Measurements from ENCODE around the gene SERGEF.

SERGEF gene

GRCh38 chr11:17951685-17952388 is 61.0 kb downstream of the SERGEF start:
- no peak for DNase-seq (ENCODE audit: low spot score)

GRCh38 chr11:17950644-17951043 is 62.2 kb downstream of the SERGEF start:
- DNase-seq (ENCODE audit: low spot score): no peak

GRCh38 chr11:17948296-17948695 is 64.6 kb downstream of the SERGEF start:
- DNase-seq (ENCODE audit: low spot score): no peak

GRCh38 chr11:17939542-17939941 is 73.3 kb downstream of the SERGEF start:
- DNase-seq (ENCODE audit: low spot score): no peak

- no peak for DNase-seq (ENCODE audit: low spot score)
Measured at GRCh38 chr11:17936790-17937189, 76.1 kb downstream of the SERGEF start.

DNA sequence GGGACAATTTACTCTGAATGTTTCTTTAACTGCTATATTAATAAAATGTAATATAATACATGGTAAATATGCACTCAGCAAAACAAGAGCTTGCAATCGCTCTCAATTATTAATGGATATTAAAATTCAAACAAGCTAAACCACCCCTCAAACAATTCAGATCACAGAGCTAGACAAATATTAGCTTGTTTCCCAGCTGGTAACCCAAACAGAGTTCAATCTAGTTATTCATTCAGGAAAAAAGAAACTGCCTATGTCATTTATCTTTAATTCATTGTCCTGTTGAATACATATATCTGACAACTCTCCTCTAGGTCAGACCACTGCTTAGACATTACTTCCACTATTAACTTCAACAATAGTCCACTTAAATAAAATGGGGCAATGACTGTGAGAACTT is 78.7 kb downstream of the SERGEF start:
- DNase-seq (ENCODE audit: low spot score): no peak

DNA sequence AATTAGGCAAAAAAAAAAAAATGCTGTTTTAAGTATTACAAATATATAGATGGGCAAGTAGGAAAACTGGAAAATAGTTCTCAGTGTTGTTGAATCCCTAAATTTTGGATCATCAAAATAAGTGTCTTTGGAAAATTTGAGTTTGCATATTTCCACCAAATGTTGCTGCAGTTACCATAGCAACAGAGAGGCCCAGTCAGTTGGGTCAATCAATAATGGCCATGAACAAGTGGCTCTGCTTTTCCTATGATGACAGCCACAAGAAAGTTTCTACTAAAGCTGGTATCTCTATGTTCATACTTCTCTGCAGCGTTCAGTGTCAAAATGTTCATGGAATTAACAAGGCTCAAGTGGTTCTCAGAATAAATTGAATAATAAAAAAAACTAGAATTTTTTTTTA is 79.1 kb downstream of the SERGEF start:
- no peak for DNase-seq (ENCODE audit: low spot score)

- no peak for DNase-seq (ENCODE audit: low spot score)
Measured at GRCh38 chr11:17932472-17932871, 80.4 kb downstream of the SERGEF start.

GRCh38 chr11:17931595-17931994 is 81.3 kb downstream of the SERGEF start:
- DNase-seq (ENCODE audit: low spot score): no peak

- DNase-seq (ENCODE audit: low spot score): no peak
Measured at GRCh38 chr11:17930544-17931125, 82.2 kb downstream of the SERGEF start.

DNA sequence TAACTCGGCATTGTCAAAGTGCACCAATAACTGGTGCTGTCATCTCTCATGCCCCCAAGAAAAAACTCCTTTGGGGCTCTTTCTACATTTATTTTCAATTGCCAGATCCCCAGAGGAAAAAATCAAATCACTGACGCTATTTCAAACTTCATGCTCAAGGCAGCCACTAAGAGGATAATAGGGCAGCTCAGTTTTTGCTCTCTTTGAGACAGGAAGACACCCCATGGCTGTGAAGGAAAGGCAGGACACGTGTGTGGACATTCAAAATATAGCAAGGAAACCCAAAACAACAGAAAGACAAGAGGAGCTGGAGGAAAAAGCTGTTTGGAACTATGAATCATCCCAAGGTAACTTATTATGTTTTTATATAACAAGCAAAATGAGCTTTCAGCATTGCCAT is 83.7 kb downstream of the SERGEF start:
- DNase-seq (ENCODE audit: low spot score): no peak

GRCh38 chr11:17927681-17928343 is 85.0 kb downstream of the SERGEF start:
- no peak for DNase-seq (ENCODE audit: low spot score)

DNA sequence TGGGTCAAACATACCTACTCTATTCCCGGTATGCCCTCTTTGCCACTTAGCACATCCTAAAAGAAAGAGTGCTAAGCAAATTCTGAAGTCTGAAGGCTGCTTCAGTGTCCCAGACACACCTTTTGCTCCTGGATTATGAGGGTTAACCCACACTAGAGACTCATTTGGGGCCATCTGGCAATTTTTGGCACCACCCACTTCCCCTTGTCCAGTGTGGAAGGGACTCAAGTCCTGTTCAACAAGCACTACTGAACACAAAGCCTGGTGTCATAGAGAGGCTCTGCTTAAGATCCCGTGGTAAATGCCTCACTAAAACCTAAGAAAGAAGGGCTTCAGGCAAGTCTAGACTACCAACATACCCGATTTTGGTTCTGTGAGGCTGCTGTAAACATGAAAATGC is 85.8 kb downstream of the SERGEF start:
- no peak for DNase-seq (ENCODE audit: low spot score)

DNA sequence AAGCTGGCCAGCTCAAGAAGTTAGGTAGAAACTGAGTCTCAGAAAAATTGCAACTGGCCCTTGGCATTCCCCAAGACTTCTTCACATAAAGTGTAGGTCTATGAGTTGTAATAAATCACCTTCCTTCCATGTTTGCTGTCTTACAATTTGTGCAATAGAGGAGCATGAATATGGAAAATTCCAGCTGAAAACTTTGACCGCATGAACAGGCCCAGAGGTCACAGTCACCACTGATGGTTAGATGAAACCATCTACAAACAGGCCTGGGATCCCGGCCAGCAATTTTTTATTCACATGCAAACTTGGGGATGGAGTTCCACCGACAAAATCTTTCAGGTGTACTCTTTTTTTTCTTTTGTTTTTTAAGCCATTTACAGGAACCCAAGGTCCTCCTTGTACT is 88.1 kb downstream of the SERGEF start:
- no peak for DNase-seq (ENCODE audit: low spot score)

DNA sequence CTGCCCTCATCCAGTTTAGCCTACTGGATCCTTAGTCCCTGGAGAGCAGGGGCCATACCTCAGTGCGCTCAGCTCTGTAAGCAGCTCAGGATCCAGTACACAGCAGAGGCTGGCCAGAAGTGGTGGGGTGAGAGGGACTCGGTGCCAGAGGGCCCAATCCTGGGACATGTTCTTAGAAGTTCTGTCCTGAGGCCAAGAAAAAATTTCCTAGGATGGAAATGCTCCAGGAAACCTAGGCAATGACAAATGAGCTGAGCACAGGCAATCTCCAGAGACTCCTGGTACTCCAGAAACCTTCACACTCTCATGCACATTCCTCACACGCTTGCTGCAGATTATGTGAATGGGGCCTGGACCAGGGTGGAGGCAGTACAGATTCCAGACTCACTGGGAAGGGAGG is 89.6 kb downstream of the SERGEF start:
- peak; percentile 4 for DNase-seq (ENCODE audit: low spot score)

DNA sequence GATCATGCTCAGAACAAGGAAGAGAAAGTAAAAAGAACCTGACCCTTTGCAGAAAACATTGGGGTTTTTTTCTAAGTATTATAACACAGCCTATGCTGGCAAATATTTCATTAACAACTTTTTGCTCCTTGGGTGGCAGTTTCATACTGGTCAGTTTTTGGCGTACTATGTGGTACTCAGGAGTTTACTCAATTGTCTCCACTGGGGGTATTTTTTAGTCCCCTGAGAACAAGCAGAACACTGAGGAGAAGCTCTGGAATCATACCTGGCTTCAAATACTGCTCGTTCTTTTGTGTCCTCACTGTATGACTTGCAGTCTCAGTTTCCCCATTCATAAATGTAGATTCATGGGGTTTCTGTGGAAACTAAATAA is 90.4 kb downstream of the SERGEF start:
- DNase-seq (ENCODE audit: low spot score): no peak

DNA sequence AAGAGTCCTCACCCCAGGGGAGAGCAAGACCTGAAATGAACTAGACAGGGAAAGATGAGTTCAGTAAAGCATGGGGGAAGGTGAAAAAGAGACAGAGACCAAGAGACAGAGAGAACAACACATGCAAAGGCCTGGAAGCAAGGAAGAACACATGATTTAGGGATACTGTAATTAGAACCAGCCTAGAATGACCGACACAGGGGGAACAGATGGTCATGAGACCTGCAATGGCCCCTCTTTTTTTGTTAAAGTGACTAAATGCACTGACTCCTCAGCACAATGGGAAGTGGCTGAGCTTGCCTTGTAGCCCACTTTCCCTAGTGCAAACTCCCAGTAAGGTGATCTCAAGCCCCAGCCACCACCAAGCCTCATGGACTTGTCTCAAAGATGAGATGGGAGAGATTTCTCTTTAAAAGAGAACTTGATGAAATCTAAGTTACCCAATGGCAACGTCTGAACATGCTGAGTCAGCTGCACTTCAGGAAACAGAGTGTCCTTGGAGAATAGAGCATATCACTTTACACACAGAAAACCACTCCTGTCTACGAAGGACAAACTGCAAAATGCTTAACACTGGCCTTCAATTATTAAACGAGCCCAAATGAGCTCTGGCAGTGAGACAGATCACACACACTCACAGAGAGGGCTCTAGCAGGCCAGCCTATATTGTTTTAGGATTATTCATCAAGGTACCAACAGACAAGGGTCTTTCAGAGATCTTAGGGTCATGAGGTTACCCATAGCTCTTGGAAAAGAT is 91.0 kb downstream of the SERGEF start:
- DNase-seq (ENCODE audit: low spot score): peak; percentile 7

GRCh38 chr11:17918049-17918605 is 94.7 kb downstream of the SERGEF start:
- DNase-seq (ENCODE audit: low spot score): no peak

DNA sequence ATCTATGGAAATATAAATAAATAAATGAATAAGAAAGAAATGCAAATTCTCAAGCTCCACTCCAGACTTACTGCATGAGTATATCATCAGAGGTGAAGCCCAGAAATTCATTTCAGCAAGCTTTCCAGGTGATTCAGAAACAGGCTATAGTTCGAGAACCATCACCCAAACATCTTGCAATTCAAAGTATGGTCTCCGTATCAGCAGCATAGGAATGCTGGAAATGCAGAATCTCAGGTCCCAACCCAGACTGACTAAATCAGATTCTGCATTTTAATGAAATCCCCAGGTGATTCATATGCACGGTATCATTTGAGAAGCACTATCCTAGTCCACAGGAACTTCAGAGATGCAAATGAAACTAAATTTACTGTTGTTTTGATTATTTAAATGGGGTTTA is 95.3 kb downstream of the SERGEF start:
- DNase-seq (ENCODE audit: low spot score): peak; percentile 50

DNA sequence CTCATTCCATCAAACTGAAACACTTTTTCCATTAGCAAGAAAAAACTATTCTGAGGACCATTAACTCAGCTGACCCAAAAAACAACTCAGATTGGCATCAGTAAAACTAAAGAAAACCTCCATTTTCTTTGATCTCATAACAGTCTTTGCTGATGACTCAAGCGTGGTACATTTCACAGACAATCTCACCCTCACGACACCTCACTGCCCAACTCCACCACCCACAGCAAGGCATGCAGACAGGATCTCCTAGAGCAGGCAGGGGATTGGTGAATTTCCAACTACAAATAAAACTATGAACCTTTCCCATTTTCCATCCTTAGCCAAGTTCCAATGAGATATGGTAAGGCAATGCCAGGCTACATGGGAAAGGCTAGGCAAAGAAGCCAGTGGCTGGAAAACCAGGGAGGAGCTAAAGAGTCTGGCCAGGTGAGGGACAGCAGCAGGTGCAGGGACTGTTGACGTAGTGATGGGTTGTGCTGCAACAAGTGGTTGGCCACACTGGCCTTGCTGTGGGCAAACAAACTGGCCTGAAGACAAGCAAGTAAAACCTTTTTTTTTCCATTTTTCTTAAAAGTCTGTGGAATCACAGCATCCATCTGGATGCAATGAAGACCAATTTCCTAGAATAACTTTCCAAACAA is 97.2 kb downstream of the SERGEF start:
- DNase-seq (ENCODE audit: low spot score): peak; percentile 20

- DNase-seq (ENCODE audit: low spot score): no peak
Measured at GRCh38 chr11:17914957-17915356, 97.9 kb downstream of the SERGEF start.

DNA sequence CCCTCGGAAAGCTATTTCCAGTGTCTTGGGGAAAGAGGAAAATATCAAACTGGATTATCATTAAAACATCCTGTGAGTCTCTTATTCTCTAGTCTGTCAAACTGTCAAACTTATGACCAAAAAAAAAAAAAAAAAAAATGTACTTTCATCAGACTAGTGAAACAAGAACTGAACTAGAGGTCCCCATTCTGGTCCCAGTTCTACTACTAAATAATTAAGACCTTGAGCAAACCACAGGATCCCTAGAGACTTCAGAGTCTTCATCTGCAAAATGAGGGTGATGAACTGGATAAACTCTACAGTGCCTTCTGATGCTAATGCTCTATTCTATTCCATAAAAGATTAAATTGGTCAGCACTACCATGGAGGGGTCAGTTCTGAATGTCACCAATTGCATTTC is 105.8 kb downstream of the SERGEF start:
- DNase-seq (ENCODE audit: low spot score): no peak

Data from kidney tubule cell (primary cell).